K562 (cell line): ENCODE results near the gene PRRT1. TPM values are rescaled to one million over a fixed set of nuclear protein-coding genes. Genes with fewer than 3 reads are reported as not detected.

Experiments
- ATF1 ChIP-seq, 2 experiments: fragments of 450-650 bp in 1 of 2; IDR thresholded peaks; 2 replicates each; pipeline ENCODE4 v1.6.1; 2016; ENCODE audit warnings: missing compliant biosample characterization in 1 of 2, missing genetic modification characterization in 1 of 2
- EHMT2 ChIP-seq: fragments of 450-650 bp; IDR thresholded peaks from 2 replicates; pipeline ENCODE4 v1.6.1; 2018; ENCODE audit warnings: antibody characterized with exemption
- RAD21 ChIP-seq, 2 experiments: fragments of 250-450 bp in 1 of 2; fragments of 450-650 bp in 1 of 2; sonication (Bioruptor Pico) in 1 of 2; formaldehyde crosslinking in 1 of 2; IDR thresholded peaks in 1 of 2; conservative IDR thresholded peaks in 1 of 2; 2 replicates each; pipeline versions ENCODE4 v1.4.0 to v1.8.0; 2020 to 2022; ENCODE audit warnings: mild to moderate bottlenecking in 2 of 2, moderate library complexity in 1 of 2
- TAF1 ChIP-seq: IDR thresholded peaks from 2 replicates; pipeline ENCODE4 v1.6.1; 2011; ENCODE audit warnings: mild to moderate bottlenecking, low read length, moderate library complexity; ENCODE audit not compliant: insufficient read depth, control insufficient read depth, severe bottlenecking; ENCODE audit errors: extremely low read depth
- TEAD1 ChIP-seq, 2 experiments: fragments of 450-650 bp in 1 of 2; sonication (generic) in 1 of 2; formaldehyde crosslinking; IDR thresholded peaks; 2 replicates each; pipeline versions ENCODE4 v1.4.0 to v1.8.0; 2020 to 2022; ENCODE audit warnings: mild to moderate bottlenecking in 2 of 2, missing genetic modification reagents in 1 of 2
- YY1 ChIP-seq, 3 experiments: IDR thresholded peaks; 2 replicates each; pipeline ENCODE4 v1.6.1; 2011; ENCODE audit warnings: low read length in 2 of 3, mild to moderate bottlenecking in 2 of 3, moderate library complexity in 2 of 3, borderline replicate concordance in 1 of 3, control low read depth in 1 of 3, low read depth in 1 of 3; ENCODE audit not compliant: insufficient read depth in 3 of 3, insufficient replicate concordance in 2 of 3, control insufficient read depth in 1 of 3, insufficient read length in 1 of 3; ENCODE audit errors: extremely low read depth in 1 of 3
- ZNF174 ChIP-seq: fragments of 250-450 bp; sonication (Bioruptor Pico); IDR thresholded peaks from 2 replicates; pipeline ENCODE4 v1.4.0; 2020; ENCODE audit warnings: mild to moderate bottlenecking
- polyA plus RNA-seq, 8 experiments: library from polyadenylated mRNA; depleted of rRNA in 4 of 8; stranded (reverse) in 5 of 8; unstranded in 3 of 8; fragments of >200 nt; fragmentation: Nextera tagmentation in 2 of 8; fragmentation: Illumina TruSeq in 1 of 8; extraction: Ambion mirVana in 2 of 8; extraction: Trizol in 1 of 8; gene quantifications; 2 replicates each; pipeline versions ENCODE4 v1.2.1 to v1.2.3, GENCODE V29; 2011 to 2014; ENCODE audit warnings: inconsistent platforms in 1 of 8, missing spikeins in 1 of 8
- total RNA-seq, 7 experiments: library from RNA; depleted of rRNA in 6 of 7; stranded (reverse); fragments of >200 nt in 6 of 7; fragmentation: Illumina TruSeq in 2 of 7; extraction: Trizol in 2 of 7; gene quantifications; 2 replicates each; pipeline versions ENCODE4 v1.2.1 to v1.2.3, GENCODE V29; 2011 to 2021; ENCODE audit warnings: low replicate concordance in 1 of 7
- TF ChIP-seq, protein P1 (sequence below), 3 experiments: fragments of 200-800 bp in 1 of 3; fragments of 250-450 bp in 1 of 3; fragments of 450-650 bp in 1 of 3; sonication (Bioruptor Pico) in 1 of 3; sonication (Bioruptor generic) in 1 of 3; formaldehyde crosslinking in 1 of 3; IDR thresholded peaks; 2 replicates each; pipeline versions ENCODE4 v1.6.1 to v1.8.0; 2016 to 2022; ENCODE audit warnings: mild to moderate bottlenecking in 2 of 3, missing genetic modification characterization in 2 of 3, missing compliant biosample characterization in 1 of 3, moderate library complexity in 1 of 3
- TF ChIP-seq, protein P2 (sequence below): fragments of 200-800 bp; sonication (Bioruptor generic); IDR thresholded peaks from 2 replicates; pipeline ENCODE4 v1.6.1; 2017; ENCODE audit warnings: missing genetic modification characterization, missing compliant biosample characterization
- TF ChIP-seq, protein P3 (sequence below), 2 experiments: fragments of 450-650 bp in 1 of 2; sonication (generic) in 1 of 2; formaldehyde crosslinking in 1 of 2; IDR thresholded peaks in 1 of 2; conservative IDR thresholded peaks in 1 of 2; 2 replicates each; pipeline versions ENCODE4 v1.6.1 to v1.8.1; 2016 to 2023; ENCODE audit warnings: mild to moderate bottlenecking in 2 of 2, moderate library complexity in 2 of 2, inconsistent platforms in 1 of 2, missing genetic modification reagents in 1 of 2
- TF ChIP-seq, protein P4 (sequence below), 2 experiments: IDR thresholded peaks in 1 of 2; conservative IDR thresholded peaks in 1 of 2; 2 replicates each; pipeline ENCODE4 v1.6.1; 2016; ENCODE audit warnings: low read depth in 2 of 2, mild to moderate bottlenecking in 1 of 2, missing compliant biosample characterization in 1 of 2, missing genetic modification characterization in 1 of 2, moderate library complexity in 1 of 2

PRRT1 gene
- total and polyA plus RNA-seq, 9 of the 15 experiments (the other 6 are each of a cell fraction or from before 2014, with no cell fraction given): 0.14 to 3.5 (median 0.41) TPM

DNA sequence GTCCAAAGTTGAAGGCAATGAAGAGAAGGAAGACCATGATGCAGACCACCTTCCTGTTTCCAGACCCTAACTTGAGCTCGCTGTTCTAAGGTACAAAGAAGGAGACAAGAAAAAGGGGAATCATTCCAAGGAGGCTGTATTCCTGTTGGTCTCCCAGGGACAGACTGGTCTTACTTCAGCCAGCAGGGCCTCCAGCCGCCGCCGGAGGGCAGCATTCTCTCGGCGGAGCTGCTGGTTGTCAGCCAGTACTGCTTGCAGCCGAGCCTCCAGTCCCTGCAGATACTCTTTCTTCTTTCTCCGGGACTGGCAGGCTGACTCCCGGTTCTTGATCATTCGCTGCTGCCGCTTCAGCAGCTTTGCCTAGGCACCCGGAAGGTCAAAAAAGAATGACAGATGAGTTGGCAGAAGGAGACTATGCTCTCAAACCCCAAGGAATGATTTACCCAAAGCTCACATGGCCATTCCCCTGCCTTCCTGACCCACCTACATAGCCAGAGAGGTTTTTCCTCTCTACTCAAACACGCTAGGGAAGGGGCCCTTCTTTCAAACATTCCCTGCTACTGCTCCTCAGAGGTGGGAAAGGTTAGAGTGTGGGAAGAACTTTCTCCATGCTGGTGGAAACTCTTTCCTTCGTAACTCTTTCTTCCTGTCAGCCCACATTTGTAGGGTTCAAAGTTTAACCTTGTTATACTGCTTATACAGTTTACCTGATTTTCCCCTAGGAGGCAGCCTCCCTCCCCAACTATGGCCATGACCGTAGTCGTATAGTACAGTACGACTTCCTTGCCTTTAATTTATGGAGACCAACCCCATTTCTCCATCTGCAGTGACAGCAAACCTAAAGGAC is 32.7 kb downstream of the PRRT1 start (continued):
- TF ChIP-seq, protein P1, sequence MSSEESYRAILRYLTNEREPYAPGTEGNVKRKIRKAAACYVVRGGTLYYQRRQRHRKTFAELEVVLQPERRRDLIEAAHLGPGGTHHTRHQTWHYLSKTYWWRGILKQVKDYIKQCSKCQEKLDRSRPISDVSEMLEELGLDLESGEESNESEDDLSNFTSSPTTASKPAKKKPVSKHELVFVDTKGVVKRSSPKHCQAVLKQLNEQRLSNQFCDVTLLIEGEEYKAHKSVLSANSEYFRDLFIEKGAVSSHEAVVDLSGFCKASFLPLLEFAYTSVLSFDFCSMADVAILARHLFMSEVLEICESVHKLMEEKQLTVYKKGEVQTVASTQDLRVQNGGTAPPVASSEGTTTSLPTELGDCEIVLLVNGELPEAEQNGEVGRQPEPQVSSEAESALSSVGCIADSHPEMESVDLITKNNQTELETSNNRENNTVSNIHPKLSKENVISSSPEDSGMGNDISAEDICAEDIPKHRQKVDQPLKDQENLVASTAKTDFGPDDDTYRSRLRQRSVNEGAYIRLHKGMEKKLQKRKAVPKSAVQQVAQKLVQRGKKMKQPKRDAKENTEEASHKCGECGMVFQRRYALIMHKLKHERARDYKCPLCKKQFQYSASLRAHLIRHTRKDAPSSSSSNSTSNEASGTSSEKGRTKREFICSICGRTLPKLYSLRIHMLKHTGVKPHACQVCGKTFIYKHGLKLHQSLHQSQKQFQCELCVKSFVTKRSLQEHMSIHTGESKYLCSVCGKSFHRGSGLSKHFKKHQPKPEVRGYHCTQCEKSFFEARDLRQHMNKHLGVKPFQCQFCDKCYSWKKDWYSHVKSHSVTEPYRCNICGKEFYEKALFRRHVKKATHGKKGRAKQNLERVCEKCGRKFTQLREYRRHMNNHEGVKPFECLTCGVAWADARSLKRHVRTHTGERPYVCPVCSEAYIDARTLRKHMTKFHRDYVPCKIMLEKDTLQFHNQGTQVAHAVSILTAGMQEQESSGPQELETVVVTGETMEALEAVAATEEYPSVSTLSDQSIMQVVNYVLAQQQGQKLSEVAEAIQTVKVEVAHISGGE (CRISPR knock-in tag; IDR thresholded peaks at IDR 0.05): no peak
- TF ChIP-seq, protein P2, sequence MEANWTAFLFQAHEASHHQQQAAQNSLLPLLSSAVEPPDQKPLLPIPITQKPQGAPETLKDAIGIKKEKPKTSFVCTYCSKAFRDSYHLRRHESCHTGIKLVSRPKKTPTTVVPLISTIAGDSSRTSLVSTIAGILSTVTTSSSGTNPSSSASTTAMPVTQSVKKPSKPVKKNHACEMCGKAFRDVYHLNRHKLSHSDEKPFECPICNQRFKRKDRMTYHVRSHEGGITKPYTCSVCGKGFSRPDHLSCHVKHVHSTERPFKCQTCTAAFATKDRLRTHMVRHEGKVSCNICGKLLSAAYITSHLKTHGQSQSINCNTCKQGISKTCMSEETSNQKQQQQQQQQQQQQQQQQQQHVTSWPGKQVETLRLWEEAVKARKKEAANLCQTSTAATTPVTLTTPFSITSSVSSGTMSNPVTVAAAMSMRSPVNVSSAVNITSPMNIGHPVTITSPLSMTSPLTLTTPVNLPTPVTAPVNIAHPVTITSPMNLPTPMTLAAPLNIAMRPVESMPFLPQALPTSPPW (CRISPR knock-in tag): peak; percentile 45; the same call in 1 of the 2 replicates
- TF ChIP-seq ATF1 (CRISPR knock-in tag; IDR thresholded peaks at IDR 0.05): no peak
- TF ChIP-seq ATF1 (tag; IDR thresholded peaks at IDR 0.05): peak; percentile 32; the same call in 1 of the 2 replicates
- TF ChIP-seq, protein P3, sequence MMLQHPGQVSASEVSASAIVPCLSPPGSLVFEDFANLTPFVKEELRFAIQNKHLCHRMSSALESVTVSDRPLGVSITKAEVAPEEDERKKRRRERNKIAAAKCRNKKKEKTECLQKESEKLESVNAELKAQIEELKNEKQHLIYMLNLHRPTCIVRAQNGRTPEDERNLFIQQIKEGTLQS (IDR thresholded peaks at IDR 0.05): no peak
- TF ChIP-seq, protein P3 (CRISPR knock-in tag; conservative IDR thresholded peaks at IDR 0.05): 0 out of 2 replicates have a peak, but pooled peaks have one; percentile 19
- TF ChIP-seq TEAD1 (CRISPR knock-in tag; IDR thresholded peaks at IDR 0.05): no peak
- TF ChIP-seq TAF1: no peak
- TF ChIP-seq YY1 (IDR thresholded peaks at IDR 0.05; ENCODE audit: borderline replicate concordance in 1 of 3, control insufficient read depth in 1 of 3, extremely low read depth in 1 of 3, insufficient read depth in 3 of 3, insufficient read length in 1 of 3, insufficient replicate concordance in 2 of 3, low read depth in 1 of 3, low read length in 2 of 3): peak in 2 of 3 experiments; percentile 47 to 57
- TF ChIP-seq RAD21 (CRISPR knock-in tag; conservative IDR thresholded peaks at IDR 0.05 in 1 of 2, IDR thresholded peaks at IDR 0.05 in 1 of 2): peak; percentile 98 to 99
- no peak for TF ChIP-seq ZNF174 (CRISPR knock-in tag)
- peak; percentile 26; the same call in 1 of the 2 replicates for TF ChIP-seq EHMT2
- TF ChIP-seq, protein P4, sequence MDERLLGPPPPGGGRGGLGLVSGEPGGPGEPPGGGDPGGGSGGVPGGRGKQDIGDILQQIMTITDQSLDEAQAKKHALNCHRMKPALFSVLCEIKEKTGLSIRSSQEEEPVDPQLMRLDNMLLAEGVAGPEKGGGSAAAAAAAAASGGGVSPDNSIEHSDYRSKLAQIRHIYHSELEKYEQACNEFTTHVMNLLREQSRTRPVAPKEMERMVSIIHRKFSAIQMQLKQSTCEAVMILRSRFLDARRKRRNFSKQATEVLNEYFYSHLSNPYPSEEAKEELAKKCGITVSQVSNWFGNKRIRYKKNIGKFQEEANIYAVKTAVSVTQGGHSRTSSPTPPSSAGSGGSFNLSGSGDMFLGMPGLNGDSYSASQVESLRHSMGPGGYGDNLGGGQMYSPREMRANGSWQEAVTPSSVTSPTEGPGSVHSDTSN (CRISPR knock-in tag; IDR thresholded peaks at IDR 0.05; ENCODE audit: low read depth): no peak
- TF ChIP-seq, protein P4 (tag; conservative IDR thresholded peaks at IDR 0.05; ENCODE audit: low read depth): no peak
